Neural cell (in vitro differentiated cells): ENCODE data around the gene CAMK2A. TPM values are rescaled to one million over a fixed set of nuclear protein-coding genes. Genes with fewer than 3 reads are reported as not detected.

Experiments used
- H2AFZ ChIP-seq: fragments of 200-600, 300-800 bp; sonication (generic), shearing (Covaris generic); 2 replicates; pipeline ENCODE4 v1.6.0; 2014; ENCODE audit warnings: low read depth, mild to moderate bottlenecking, antibody characterized with exemption, low read length, moderate library complexity
- H3F3A ChIP-seq: fragments of 200-600 bp; shearing (Covaris generic); 2 replicates; pipeline ENCODE4 v1.6.1; 2016; ENCODE audit warnings: mild to moderate bottlenecking, moderate library complexity, mixed read lengths, antibody characterized with exemption, low read length; ENCODE audit not compliant: insufficient read depth, poor library complexity, severe bottlenecking
- H3K27ac ChIP-seq: fragments of 200-600, 300-800 bp; sonication (generic), shearing (Covaris generic); 2 replicates; pipeline ENCODE4 v1.5.1; 2014; ENCODE audit warnings: mild to moderate bottlenecking, low read length, moderate library complexity
- H3K27me3 ChIP-seq: fragments of 300-800, 200-600 bp; sonication (generic), shearing (Covaris generic); 2 replicates; pipeline ENCODE4 v1.6.0; 2014; ENCODE audit warnings: mild to moderate bottlenecking, low read depth, low read length, moderate library complexity; ENCODE audit not compliant: insufficient read depth
- H3K36me3 ChIP-seq: fragments of 300-800, 200-600 bp; sonication (generic), shearing (Covaris generic); 2 replicates; pipeline ENCODE4 v1.5.1; 2014; ENCODE audit warnings: mild to moderate bottlenecking, antibody characterized with exemption, low read length, moderate library complexity; ENCODE audit not compliant: insufficient read depth
- H3K4me2 ChIP-seq: fragments of 300-800, 200-600 bp; sonication (generic), shearing (Covaris generic); 2 replicates; pipeline ENCODE4 v1.6.0; 2014; ENCODE audit warnings: mild to moderate bottlenecking, low read length
- H3K4me3 ChIP-seq: fragments of 300-800, 200-600 bp; sonication (generic), shearing (Covaris generic); 2 replicates; pipeline ENCODE4 v1.5.1; 2014; ENCODE audit warnings: mild to moderate bottlenecking, low read length, moderate library complexity
- H3K79me2 ChIP-seq: fragments of 200-600 bp; shearing (Covaris generic); replicated peaks from 2 replicates; pipeline ENCODE4 v1.6.0; 2014; ENCODE audit warnings: mild to moderate bottlenecking, low read length, moderate library complexity; ENCODE audit not compliant: insufficient read depth
- H3K9ac ChIP-seq: fragments of 300-800, 200-600 bp; sonication (generic), shearing (Covaris generic); 2 replicates; pipeline ENCODE4 v1.6.1; 2016; ENCODE audit warnings: mild to moderate bottlenecking, low read length, mixed read lengths
- H3K9me2 ChIP-seq: fragments of 200-600 bp; shearing (Covaris generic); 2 replicates; pipeline ENCODE4 v1.6.1; 2016; ENCODE audit warnings: mild to moderate bottlenecking, low read length, mixed read lengths; ENCODE audit not compliant: insufficient read depth
- H3K9me3 ChIP-seq: fragments of 200-600, 300-800 bp; sonication (generic), shearing (Covaris generic); 2 replicates; pipeline ENCODE4 v1.6.1; 2016; ENCODE audit warnings: mild to moderate bottlenecking, mixed run types, low read length, moderate library complexity, mixed read lengths
- H4K20me1 ChIP-seq: fragments of 200-600 bp; shearing (Covaris generic); 2 replicates; pipeline ENCODE4 v1.6.1; 2016; ENCODE audit warnings: mild to moderate bottlenecking, mixed run types; ENCODE audit not compliant: insufficient read depth
- EP300 ChIP-seq: fragments of 450-650 bp; conservative IDR thresholded peaks from 2 replicates; pipeline ENCODE4 v1.6.1; 2014; ENCODE audit warnings: antibody characterized with exemption, mild to moderate bottlenecking, moderate library complexity; ENCODE audit not compliant: poor library complexity, severe bottlenecking
- EZH2 ChIP-seq: fragments of 200-600, 300-800 bp; shearing (Covaris generic), sonication (generic); IDR thresholded peaks from 2 replicates; pipeline ENCODE4 v1.6.1; 2014; ENCODE audit warnings: antibody characterized with exemption, low read length, borderline replicate concordance, mild to moderate bottlenecking; ENCODE audit not compliant: insufficient read depth, poor library complexity, severe bottlenecking
- POLR2AphosphoS5 ChIP-seq: IDR thresholded peaks from 2 replicates; pipeline ENCODE4 v1.6.1; 2012
- RAD21 ChIP-seq: fragments of 450-650 bp; conservative IDR thresholded peaks from 2 replicates; pipeline ENCODE4 v1.6.1; 2014; ENCODE audit warnings: antibody characterized with exemption, mild to moderate bottlenecking, moderate library complexity
- SMC3 ChIP-seq: fragments of 450-650 bp; conservative IDR thresholded peaks from 2 replicates; pipeline ENCODE4 v1.6.1; 2014; ENCODE audit warnings: antibody characterized with exemption, mild to moderate bottlenecking, moderate library complexity; ENCODE audit not compliant: poor library complexity
- TAF1 ChIP-seq: IDR thresholded peaks from 2 replicates; pipeline ENCODE4 v1.6.1; 2012; ENCODE audit warnings: low read depth
- polyA plus RNA-seq: library from polyadenylated mRNA; depleted of rRNA; stranded (reverse); fragments of >200 nt; gene quantifications from 2 replicates; pipeline ENCODE4 v1.2.3, GENCODE V29; 2014
- TF ChIP-seq, protein P1 (sequence below): IDR thresholded peaks from 2 replicates; pipeline ENCODE4 v1.6.1; 2012; ENCODE audit warnings: borderline replicate concordance
- TF ChIP-seq, protein P2 (sequence below): fragments of 450-650 bp; IDR thresholded peaks from 2 replicates; pipeline ENCODE4 v1.5.1; 2014; ENCODE audit warnings: antibody characterized with exemption, mild to moderate bottlenecking, moderate library complexity; ENCODE audit not compliant: poor library complexity, severe bottlenecking

The CAMK2A gene
- polyA plus RNA-seq, 1 donor from 2014 or later = 61.7 TPM

DNA sequence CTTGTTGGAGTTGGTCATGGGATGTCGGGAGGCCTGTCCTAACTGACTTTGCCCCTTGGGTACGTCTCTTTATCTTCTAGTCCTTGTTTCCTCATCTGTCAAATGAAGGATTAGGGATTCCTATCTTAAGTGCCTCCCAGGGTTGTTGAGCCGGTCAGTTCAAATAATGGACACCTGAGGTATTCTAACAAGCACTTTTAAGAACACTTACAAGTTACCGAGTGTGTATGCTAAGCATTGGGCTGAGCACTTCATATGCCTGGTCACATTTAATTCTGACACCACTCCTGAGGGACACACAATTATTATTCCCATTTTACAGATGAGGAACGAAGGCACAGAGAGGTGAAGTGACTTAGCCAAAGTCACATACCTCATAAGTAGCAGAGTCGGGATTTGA is 37.1 kb downstream of the CAMK2A start:
- Histone ChIP-seq H3K27ac (no peak overlapping the region), H3F3A (no peaks in the 10 kb centered on the region), H3K4me2 (no peak overlapping the region), H3K9me2 (no peaks in the 10 kb centered on the region), H4K20me1 (no peaks in the 10 kb centered on the region), H3K9ac (no peak overlapping the region), H3K27me3 (no peaks in the 10 kb centered on the region), H3K9me3 (no peaks in the 10 kb centered on the region), H3K4me3 (no peak overlapping the region), H3K79me2 (no peaks in the 10 kb centered on the region), H2AFZ (no peak overlapping the region), H3K36me3 (peaks cover 1% of the 10 kb centered on the region)
- TF ChIP-seq TAF1 (no peak), EZH2 (no peak), SMC3 (no peak), EP300 (no peak)
- TF ChIP-seq, protein P1, sequence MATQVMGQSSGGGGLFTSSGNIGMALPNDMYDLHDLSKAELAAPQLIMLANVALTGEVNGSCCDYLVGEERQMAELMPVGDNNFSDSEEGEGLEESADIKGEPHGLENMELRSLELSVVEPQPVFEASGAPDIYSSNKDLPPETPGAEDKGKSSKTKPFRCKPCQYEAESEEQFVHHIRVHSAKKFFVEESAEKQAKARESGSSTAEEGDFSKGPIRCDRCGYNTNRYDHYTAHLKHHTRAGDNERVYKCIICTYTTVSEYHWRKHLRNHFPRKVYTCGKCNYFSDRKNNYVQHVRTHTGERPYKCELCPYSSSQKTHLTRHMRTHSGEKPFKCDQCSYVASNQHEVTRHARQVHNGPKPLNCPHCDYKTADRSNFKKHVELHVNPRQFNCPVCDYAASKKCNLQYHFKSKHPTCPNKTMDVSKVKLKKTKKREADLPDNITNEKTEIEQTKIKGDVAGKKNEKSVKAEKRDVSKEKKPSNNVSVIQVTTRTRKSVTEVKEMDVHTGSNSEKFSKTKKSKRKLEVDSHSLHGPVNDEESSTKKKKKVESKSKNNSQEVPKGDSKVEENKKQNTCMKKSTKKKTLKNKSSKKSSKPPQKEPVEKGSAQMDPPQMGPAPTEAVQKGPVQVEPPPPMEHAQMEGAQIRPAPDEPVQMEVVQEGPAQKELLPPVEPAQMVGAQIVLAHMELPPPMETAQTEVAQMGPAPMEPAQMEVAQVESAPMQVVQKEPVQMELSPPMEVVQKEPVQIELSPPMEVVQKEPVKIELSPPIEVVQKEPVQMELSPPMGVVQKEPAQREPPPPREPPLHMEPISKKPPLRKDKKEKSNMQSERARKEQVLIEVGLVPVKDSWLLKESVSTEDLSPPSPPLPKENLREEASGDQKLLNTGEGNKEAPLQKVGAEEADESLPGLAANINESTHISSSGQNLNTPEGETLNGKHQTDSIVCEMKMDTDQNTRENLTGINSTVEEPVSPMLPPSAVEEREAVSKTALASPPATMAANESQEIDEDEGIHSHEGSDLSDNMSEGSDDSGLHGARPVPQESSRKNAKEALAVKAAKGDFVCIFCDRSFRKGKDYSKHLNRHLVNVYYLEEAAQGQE = no peak
- TF ChIP-seq, protein P2, sequence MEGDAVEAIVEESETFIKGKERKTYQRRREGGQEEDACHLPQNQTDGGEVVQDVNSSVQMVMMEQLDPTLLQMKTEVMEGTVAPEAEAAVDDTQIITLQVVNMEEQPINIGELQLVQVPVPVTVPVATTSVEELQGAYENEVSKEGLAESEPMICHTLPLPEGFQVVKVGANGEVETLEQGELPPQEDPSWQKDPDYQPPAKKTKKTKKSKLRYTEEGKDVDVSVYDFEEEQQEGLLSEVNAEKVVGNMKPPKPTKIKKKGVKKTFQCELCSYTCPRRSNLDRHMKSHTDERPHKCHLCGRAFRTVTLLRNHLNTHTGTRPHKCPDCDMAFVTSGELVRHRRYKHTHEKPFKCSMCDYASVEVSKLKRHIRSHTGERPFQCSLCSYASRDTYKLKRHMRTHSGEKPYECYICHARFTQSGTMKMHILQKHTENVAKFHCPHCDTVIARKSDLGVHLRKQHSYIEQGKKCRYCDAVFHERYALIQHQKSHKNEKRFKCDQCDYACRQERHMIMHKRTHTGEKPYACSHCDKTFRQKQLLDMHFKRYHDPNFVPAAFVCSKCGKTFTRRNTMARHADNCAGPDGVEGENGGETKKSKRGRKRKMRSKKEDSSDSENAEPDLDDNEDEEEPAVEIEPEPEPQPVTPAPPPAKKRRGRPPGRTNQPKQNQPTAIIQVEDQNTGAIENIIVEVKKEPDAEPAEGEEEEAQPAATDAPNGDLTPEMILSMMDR = no peak

DNA sequence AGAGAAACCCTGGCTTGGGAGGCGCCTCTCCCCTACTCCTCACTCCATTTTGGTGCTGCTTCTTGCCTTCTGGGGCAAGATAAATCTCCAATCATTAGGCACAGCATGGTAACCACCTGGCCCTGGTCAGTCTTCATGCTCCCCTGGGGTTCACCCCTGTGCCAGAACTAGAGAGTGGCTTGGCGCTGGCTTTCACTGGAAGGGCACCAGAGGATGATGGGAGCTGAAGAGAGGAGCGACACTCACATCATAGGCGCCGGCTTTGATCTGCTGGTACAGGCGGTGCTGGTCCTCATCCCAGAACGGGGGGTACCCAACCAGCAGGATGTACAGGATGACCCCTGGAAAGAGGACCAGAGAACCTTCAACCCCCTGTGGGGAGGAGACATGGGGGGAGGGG is 38.1 kb downstream of the CAMK2A start:
- TF ChIP-seq RAD21 (no peak), POLR2AphosphoS5 (no peak)
- TF ChIP-seq, protein P1 = no peak
- H3K36me3 ChIP-seq = peaks cover 6% of the 10 kb centered on the region
- H3K9ac ChIP-seq = no peak overlapping the region
- no peak overlapping the region for H3K4me2 ChIP-seq
- no peak overlapping the region for H2AFZ ChIP-seq
- no peaks in the 10 kb centered on the region for H3F3A ChIP-seq
- H3K9me2 ChIP-seq = no peaks in the 10 kb centered on the region
- no peaks in the 10 kb centered on the region for H3K79me2 ChIP-seq
- H3K9me3 ChIP-seq = no peaks in the 10 kb centered on the region
- H3K4me3 ChIP-seq = no peak overlapping the region
- H3K27ac ChIP-seq = no peak overlapping the region
- no peaks in the 10 kb centered on the region for H4K20me1 ChIP-seq
- H3K27me3 ChIP-seq = no peaks in the 10 kb centered on the region
